NCI-H187 (cell line): ENCODE data around the gene CEACAM1.
"Not testable (repeated sequence)": the region's sequence is repeated elsewhere in the genome, so short reads cannot be mapped to it uniquely, and the experiment has no call there.

Experiments used
- DNase-seq, 2 experiments: peaks; one replicate each; lab custom pipeline; 2025; lab: John Stamatoyannopoulos, UW

The CEACAM1 gene

GRCh38 chr19:42548552-42548951 is 20.3 kb upstream of the CEACAM1 start:
- no peak for DNase-seq

- DNase-seq = no peak
These were observed 19.6 kb upstream of the CEACAM1 start for GRCh38 chr19:42547929-42548328.

DNA sequence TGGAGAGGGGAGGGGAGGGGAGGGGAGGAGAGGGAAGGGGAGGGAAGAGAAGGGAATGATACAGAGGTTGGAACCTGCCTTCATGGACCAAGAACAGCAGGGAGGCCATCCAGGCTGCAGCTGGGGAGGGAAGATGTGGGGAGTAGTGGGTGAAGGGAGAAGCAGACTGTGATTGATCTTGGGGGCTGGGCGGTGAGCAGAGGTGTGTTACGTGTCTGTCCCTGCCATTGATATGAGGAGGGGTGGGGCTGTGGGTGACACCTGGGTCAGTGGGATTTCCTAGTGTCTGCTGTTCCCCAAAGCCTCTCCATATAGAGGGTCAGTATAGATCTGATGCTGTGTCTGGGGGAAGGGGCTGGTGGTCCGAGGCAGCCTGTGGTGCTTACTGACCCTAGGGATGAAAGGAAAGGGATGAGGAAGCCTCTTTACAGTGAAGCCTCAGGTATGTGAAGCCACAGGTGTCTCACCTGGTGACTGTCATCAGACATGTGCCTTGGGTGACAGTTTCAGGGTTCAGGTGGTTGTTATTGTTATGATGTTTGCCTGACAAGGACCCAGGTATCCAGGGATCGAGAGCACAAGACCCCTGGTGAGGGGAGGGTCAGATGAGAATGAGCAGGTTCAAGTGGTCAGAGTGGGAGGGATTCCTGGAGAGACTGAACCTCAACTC is 18.7 kb upstream of the CEACAM1 start:
- DNase-seq = no peak

DNA sequence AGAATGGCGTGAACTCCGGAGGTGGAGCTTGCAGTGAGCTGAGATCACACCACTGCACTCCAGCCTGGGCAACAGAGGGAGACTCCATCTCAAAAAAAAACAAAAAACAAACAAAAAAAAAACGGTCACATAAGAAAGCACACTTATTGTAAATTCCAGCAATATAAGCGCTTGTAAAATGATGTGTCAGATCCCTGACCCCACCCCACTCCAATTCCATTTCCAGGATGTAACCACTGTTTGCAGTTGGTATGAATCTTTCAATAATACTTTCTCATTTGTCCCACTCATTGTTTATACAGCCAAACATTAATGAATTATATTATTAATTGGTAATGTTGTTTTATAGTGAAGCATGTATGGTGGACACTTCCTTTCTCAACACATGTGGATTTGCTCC is 15.9 kb upstream of the CEACAM1 start:
- no peak for DNase-seq

DNA sequence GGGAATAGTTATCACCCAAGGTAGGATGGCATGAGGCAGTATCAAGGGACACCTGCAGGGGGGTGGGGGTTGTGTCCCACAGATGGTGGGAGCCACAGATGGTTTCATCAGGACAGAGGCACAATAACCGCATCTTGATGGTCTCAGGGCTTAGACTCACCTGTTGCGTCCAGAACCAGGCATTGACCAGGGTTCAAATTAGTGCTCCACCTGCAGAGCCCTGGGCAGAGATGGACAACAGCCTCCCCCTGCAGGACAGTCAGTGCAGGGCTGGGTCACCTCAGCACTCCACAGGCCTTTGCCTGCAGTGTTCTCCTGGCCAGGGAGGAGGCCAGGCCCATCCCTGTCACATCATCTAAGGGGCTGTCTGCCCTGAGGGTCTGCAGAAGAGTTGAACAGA is 14.5 kb upstream of the CEACAM1 start:
- no peak for DNase-seq

GRCh38 chr19:42540071-42540553 is 11.8 kb upstream of the CEACAM1 start:
- no peak for DNase-seq

GRCh38 chr19:42538841-42539709 is 10.8 kb upstream of the CEACAM1 start:
- no peak for DNase-seq

DNA sequence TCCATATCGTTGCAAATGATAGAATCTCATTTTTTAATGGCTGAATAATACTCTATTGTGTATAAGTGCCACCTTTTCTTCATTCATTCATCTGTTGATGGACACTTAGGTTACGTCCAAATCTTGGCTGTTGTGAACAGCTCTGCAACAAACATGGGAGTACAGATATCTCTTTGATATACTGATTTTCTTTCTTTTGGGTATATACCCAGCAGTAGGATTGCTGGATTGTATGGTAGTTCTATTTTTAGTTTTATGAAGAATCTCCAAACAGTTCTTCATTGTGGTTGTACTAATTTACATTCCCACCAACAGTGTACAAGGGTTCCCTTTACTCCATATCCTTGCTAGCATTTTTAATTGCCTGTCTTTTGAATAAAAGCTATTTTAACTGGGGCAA is 7.0 kb upstream of the CEACAM1 start:
- not testable (repeated sequence) for DNase-seq

- DNase-seq = no peak
These were observed 6.1 kb upstream of the CEACAM1 start for GRCh38 chr19:42534391-42534790.

- no peak for DNase-seq
These were observed 4.6 kb upstream of the CEACAM1 start for GRCh38 chr19:42532891-42533290.

GRCh38 chr19:42531313-42531712 is 3.0 kb upstream of the CEACAM1 start:
- DNase-seq = no peak

DNA sequence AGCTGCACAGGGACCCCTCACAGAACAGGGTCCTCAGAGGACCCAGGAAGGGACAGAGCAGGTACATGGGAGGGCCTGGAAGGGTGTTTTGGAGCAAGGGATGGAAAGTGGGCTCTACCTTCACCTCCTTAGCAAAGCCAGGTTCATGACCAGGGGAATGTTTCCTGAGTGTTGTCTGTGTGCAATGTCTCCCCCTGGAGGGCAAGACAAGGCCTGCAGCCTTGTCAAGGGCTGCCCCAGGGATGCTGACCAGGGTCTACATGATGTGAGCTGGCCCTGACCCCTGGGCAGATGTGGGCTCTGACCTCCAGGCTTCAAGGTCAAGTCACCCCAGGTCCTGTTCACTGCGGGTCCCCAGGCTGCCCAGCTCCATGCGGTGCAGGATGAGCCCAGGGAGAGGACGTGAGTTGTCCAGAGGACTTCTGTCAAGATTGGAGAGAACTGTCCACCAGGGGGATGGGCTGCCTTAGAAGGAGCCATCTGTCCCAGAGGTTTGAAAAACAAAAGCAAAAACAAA is 1.0 kb upstream of the CEACAM1 start:
- DNase-seq = peak in 1 of 2 experiments; percentile 31

DNA sequence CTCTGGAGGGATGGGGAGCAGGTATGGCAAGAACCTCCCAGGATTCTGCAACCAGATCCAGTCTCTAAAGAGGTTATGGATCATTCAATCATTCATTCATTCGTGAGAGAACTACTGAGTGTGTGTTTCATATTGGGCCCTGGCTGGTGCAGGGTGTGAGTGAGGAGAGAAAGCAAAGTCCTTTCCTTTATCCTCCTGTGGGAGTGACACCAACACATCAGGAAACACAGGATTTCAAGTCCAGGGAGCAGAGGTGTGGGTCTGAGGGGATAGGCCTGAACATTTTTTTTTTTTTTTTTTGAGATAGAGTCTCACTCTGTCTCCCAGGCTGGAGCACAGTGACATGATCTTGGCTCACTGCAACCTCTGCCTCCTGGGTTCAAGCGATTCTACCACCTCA is 3.3 kb downstream of the CEACAM1 start:
- no peak for DNase-seq

DNA sequence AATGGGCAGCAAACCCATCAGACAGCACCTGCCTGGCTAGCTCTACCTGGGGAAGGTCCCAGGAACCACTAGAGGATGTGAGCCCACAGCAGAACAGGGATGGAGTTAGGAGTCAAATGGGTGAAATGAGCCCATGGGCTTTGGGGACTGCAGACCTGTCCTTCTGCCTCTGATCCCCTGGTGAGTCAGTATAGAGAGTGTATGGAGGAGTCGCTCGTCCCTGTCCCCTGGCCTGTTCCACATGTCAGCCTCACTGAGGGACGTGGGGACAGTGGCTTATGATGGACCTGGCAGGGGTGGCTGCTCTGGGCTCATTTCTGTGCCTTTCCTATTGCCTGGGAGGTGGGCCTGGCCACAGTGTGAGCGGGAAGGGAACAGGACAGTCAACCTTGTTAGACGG is 4.0 kb downstream of the CEACAM1 start:
- no peak for DNase-seq

DNA sequence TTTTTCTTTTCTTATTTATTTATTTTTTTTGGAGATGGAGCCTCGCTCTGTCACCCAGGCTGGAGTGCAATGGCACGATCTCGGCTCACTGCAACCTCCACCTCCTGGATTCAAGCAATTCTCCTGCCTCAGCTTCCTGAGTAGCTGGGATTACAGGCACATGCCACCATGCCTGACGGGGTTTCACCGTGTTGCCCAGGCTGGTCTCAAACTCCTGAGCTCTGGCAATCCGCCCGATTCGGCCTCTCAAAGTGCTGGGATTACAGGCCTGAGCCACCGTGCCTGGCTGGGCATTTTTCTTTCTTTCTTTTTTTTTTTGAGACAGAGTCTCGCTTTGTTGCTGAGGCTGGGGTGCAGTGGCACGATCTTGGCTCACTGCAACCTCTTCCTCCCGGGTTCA is 6.0 kb downstream of the CEACAM1 start:
- DNase-seq = not testable (repeated sequence)

DNA sequence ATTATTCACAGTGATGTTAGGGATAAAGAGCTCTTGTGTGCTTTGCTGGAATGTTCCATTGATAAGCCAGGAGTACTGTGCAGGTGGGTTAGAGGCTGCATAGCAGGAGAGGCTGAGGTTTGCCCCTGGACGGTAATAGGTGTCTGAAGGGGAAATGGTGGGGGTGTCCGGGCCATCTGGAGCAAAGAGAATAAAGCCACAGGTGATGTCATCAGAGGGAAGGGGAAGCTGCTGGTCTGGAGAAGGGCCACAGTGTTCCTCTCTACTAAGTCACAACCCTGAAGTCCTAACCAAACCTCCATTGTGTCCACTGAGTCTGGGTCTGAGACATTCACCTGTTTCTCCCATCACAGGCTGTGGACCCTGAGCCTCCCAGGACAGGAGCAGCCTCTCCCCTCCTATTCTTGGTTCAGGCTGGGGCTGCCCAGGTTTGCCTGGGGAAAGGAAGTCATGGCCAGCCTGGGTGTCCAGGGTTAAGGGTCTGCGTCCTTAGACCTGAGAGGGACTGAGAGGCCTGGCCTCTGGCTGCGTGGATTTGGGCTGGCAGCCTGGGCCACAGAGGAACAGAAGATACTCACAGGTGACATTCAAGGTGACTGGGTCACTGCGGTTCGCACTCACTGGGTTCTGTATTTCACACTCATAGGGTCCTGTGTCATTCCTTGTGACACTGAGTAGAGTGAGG is 6.8 kb downstream of the CEACAM1 start:
- DNase-seq = no peak

- DNase-seq = no peak
These were observed 9.2 kb downstream of the CEACAM1 start for GRCh38 chr19:42519108-42519507.

DNA sequence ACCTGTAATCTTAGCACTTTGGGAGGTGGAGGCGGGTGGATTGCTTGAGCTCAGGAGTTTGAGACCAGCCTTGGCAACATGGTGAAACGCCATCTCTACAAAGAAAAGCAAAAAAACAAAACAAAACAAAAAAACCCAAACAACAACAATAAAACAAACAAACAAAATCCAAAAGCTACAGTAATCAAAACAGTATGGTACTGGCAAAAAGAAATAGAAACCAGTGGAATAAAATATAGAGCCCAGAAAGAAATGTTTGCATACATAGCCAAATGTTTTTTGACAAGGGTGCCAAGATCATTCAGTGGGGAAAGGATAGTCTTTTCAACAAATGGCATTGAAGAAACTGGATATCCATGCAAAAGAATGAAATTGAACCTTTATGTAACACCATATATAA is 11.5 kb downstream of the CEACAM1 start:
- DNase-seq = no peak

- DNase-seq = no peak
These were observed 12.9 kb downstream of the CEACAM1 start for GRCh38 chr19:42515241-42515832.

DNA sequence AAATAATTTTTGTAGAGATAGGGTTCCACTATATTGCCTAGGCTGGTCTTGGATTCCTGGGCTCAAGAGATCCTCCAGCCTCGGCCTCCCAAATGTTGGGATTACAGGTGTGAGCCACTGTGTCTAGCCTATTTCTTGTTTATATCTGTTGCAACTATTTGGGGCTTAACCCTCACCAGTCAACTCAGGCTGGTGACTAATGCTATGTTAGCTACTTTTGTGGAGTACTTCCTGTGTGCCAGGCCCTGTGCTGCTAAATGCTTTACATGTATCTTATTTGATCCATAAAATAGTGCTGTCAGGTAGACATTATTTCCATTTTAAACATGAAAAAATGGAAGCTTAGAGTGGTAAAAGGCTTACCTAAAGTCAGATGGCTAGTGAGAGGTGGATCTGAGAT is 13.8 kb downstream of the CEACAM1 start:
- DNase-seq = no peak

DNA sequence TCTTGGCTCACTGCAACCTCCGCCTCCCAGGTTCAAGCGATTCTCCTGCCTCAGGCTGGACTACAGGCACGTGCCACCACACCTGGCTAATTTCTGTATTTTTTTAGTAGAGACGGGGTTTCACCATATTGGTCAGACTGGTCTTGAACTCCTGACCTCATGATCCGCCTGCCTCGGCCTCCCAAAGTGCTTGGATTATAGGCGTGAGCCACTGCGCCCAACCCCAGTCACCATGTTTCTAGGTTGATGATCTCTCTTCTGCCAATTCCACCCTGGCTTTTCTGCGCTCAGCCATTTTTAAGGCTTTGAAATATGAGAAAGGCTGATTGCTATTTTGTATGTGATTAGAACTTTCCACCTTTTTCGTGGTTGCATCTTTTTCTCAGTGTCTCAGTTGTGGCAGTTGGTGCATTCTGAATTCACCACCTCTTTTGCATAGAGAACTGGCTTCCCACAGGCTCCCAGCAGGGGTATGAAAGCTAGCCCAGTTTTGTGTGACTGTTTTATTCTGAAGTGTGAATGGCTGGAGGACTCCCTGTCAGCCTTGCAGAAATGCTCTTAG is 15.5 kb downstream of the CEACAM1 start:
- no peak for DNase-seq

GRCh38 chr19:42512130-42512636 is 16.1 kb downstream of the CEACAM1 start:
- no peak for DNase-seq
